ENCODE measurements around the gene AQP6. TPM values are rescaled to one million over a fixed set of nuclear protein-coding genes. Genes with fewer than 3 reads are reported as not detected.

The AQP6 gene
- total RNA-seq, 1 experiment from 2014 or later = not detected

DNA sequence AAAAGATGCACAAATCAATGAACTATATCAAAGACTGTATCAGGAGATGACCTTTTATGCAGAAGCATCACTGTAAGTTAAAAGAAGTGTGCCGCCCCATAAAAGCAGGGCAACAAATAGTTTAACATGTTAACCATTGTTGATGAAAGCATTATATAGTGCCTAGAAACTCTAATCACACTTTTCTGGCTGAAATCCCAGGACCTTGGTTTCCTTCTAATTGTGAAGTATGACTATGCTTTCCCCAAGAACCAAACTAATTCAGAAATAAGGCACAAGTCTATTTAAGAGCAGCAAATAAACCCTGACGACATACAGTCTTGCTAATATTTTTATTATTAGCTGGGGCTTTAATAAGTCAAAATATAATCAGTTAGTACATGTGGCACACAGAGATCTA lies 30.8 kb downstream of the AQP6 start:
- H3K4me3 ChIP-seq = no peak overlapping the region
- H3F3A ChIP-seq (ENCODE audit: insufficient read depth, low read depth) = peaks cover 11% of the 10 kb centered on the region; the same call in 1 of the 2 replicates
- BruUV-seq (replicated peaks) = no TSS peak
- H3K9me3 ChIP-seq (ENCODE audit: insufficient read depth, low read depth) = no peaks in the 10 kb centered on the region
- no peak for DNase-seq
- no peaks in the 10 kb centered on the region for H3K9me2 ChIP-seq (ENCODE audit: insufficient read depth)
- no peak overlapping the region for H2AFZ ChIP-seq
- no peak overlapping the region for H3K4me2 ChIP-seq
- TF ChIP-seq, protein P1, sequence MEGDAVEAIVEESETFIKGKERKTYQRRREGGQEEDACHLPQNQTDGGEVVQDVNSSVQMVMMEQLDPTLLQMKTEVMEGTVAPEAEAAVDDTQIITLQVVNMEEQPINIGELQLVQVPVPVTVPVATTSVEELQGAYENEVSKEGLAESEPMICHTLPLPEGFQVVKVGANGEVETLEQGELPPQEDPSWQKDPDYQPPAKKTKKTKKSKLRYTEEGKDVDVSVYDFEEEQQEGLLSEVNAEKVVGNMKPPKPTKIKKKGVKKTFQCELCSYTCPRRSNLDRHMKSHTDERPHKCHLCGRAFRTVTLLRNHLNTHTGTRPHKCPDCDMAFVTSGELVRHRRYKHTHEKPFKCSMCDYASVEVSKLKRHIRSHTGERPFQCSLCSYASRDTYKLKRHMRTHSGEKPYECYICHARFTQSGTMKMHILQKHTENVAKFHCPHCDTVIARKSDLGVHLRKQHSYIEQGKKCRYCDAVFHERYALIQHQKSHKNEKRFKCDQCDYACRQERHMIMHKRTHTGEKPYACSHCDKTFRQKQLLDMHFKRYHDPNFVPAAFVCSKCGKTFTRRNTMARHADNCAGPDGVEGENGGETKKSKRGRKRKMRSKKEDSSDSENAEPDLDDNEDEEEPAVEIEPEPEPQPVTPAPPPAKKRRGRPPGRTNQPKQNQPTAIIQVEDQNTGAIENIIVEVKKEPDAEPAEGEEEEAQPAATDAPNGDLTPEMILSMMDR (conservative IDR thresholded peaks at IDR 0.05) = no peak
- TF ChIP-seq EZH2 (IDR thresholded peaks at IDR 0.05; ENCODE audit: low read depth) = no peak
- H3K36me3 ChIP-seq (ENCODE audit: low read depth) = peaks cover 34% of the 10 kb centered on the region
- intact Hi-C loops (cut with micrococcal nuclease; ENCODE audit: unreplicated experiment) = no loop called here
- no peak overlapping the region for H3K27ac ChIP-seq
- no peaks in the 10 kb centered on the region for H3K4me1 ChIP-seq (replicated peaks; ENCODE audit: insufficient read depth)
- no peaks in the 10 kb centered on the region for H3K27me3 ChIP-seq (ENCODE audit: insufficient read depth, low read depth)
- POLR2A ChIA-PET (ENCODE audit: unreplicated experiment) = interaction anchor here (0.6 kb wide), 1 partner anchor 1350 kb away, joined by 4 read pairs; no protein-coding TSS in a partner anchor
- H3K79me2 ChIP-seq (ENCODE audit: low read depth) = 0 out of 2 replicates have a peak, but pooled peaks cover 4% of the 10 kb centered on the region
- CTCF ChIA-PET = no interaction called here
- H4K20me1 ChIP-seq (ENCODE audit: insufficient read depth) = no peaks in the 10 kb centered on the region

DNA sequence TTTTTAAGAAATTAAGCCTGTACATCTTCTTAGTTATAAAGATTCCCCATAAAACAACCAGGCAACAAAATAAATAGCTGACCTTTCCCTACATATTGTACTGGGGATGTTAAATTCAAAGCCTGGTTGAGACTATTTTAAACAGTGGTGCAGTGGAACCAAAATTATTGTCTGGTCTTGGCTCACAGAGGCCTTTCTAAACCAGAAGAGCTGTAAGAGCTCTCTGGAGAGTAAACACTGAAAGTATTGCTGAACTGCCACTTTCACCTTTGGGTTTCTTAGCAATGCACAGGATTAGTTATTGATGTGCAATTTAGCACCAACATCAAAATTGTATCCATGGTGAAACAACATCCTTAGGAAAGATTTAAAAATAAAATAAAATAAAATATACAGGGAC lies 31.9 kb downstream of the AQP6 start:
- no peaks in the 10 kb centered on the region for H3K9me3 ChIP-seq (ENCODE audit: insufficient read depth, low read depth)
- POLR2A ChIA-PET (ENCODE audit: unreplicated experiment) = no interaction called here
- H3K79me2 ChIP-seq (ENCODE audit: low read depth) = 0 out of 2 replicates have a peak, but pooled peaks cover 4% of the 10 kb centered on the region
- intact Hi-C loops (cut with micrococcal nuclease; ENCODE audit: unreplicated experiment) = no loop called here
- peaks cover 27% of the 10 kb centered on the region for H3K36me3 ChIP-seq (ENCODE audit: low read depth)
- no peak overlapping the region for H3K4me3 ChIP-seq
- H2AFZ ChIP-seq = no peak overlapping the region
- H3K9me2 ChIP-seq (ENCODE audit: insufficient read depth) = no peaks in the 10 kb centered on the region
- no peak for DNase-seq
- H3F3A ChIP-seq (ENCODE audit: insufficient read depth, low read depth) = peaks cover 11% of the 10 kb centered on the region; the same call in 1 of the 2 replicates
- H3K27ac ChIP-seq = no peak overlapping the region
- BruUV-seq (replicated peaks) = no TSS peak
- CTCF ChIA-PET = no interaction called here
- no peak overlapping the region for H3K4me2 ChIP-seq
- no peaks in the 10 kb centered on the region for H3K27me3 ChIP-seq (ENCODE audit: insufficient read depth, low read depth)
- no peaks in the 10 kb centered on the region for H3K4me1 ChIP-seq (replicated peaks; ENCODE audit: insufficient read depth)
- H4K20me1 ChIP-seq (ENCODE audit: insufficient read depth) = no peaks in the 10 kb centered on the region
- TF ChIP-seq, protein P1 (conservative IDR thresholded peaks at IDR 0.05) = no peak
- TF ChIP-seq EZH2 (IDR thresholded peaks at IDR 0.05; ENCODE audit: low read depth) = no peak

DNA sequence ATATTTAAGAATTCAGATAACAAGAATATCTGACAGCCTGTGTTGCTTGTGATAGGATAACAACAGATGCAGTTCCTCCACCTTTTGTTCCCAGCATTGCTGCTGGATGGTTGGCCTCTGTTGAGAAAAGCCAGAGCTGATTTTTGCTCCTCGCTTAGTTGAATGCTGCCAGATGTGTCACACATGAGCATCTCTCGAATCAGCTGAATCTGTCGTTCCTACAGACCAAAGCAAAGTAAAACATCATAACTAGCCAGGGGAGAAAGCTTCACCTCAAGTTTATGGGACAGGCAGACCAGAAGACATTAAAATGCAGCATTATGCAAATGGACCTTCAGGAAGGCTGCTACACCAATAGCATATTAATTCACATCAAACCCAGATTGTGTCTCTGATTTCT lies 32.4 kb downstream of the AQP6 start:
- TF ChIP-seq, protein P1 (conservative IDR thresholded peaks at IDR 0.05) = no peak
- no peak for TF ChIP-seq EZH2 (IDR thresholded peaks at IDR 0.05; ENCODE audit: low read depth)
- peaks cover 27% of the 10 kb centered on the region for H3K36me3 ChIP-seq (ENCODE audit: low read depth)
- no TSS peak for BruUV-seq (replicated peaks)
- H3K9me3 ChIP-seq (ENCODE audit: insufficient read depth, low read depth) = no peaks in the 10 kb centered on the region
- no peak overlapping the region for H3K4me3 ChIP-seq
- ChIA-PET POLR2A (ENCODE audit: unreplicated experiment) (no interaction called here), CTCF (interaction anchor here (0.7 kb wide), 1 partner anchor 116 kb away, joined by 3 read pairs; no protein-coding TSS in a partner anchor)
- no peak overlapping the region for H2AFZ ChIP-seq
- no peaks in the 10 kb centered on the region for H4K20me1 ChIP-seq (ENCODE audit: insufficient read depth)
- H3K4me2 ChIP-seq = no peak overlapping the region
- no peak overlapping the region for H3K27ac ChIP-seq
- no peaks in the 10 kb centered on the region for H3K4me1 ChIP-seq (replicated peaks; ENCODE audit: insufficient read depth)
- intact Hi-C loops (cut with micrococcal nuclease; ENCODE audit: unreplicated experiment) = no loop called here
- H3K79me2 ChIP-seq (ENCODE audit: low read depth) = 0 out of 2 replicates have a peak, but pooled peaks cover 4% of the 10 kb centered on the region
- peaks cover 11% of the 10 kb centered on the region; the same call in 1 of the 2 replicates for H3F3A ChIP-seq (ENCODE audit: insufficient read depth, low read depth)
- H3K27me3 ChIP-seq (ENCODE audit: insufficient read depth, low read depth) = no peaks in the 10 kb centered on the region
- DNase-seq = no peak
- H3K9me2 ChIP-seq (ENCODE audit: insufficient read depth) = no peaks in the 10 kb centered on the region
